Neural progenitor cell (in vitro differentiated cells): Measurements from ENCODE around the gene ZMYND10.

ENCODE experiments used
- CTCF ChIP-seq: fragments of 200-600 bp; sonication (generic); IDR thresholded peaks from 2 replicates; pipeline ENCODE4 v1.5.1; 2017; ENCODE audit warnings: antibody characterized with exemption, mild to moderate bottlenecking
- EZH2 ChIP-seq: fragments of 200-600 bp; sonication (generic); IDR thresholded peaks from 2 replicates; pipeline ENCODE4 v1.6.1; 2017; ENCODE audit warnings: antibody characterized with exemption, mild to moderate bottlenecking, moderate library complexity

GRCh38 chr3:50383750-50384149 is 38.2 kb upstream of the ZMYND10 start:
- TF ChIP-seq CTCF, result no peak
- TF ChIP-seq EZH2, result no peak
